Esophagus squamous epithelium (tissue), 5 donors: ENCODE results near the gene LY6G6D. TPM values are rescaled to one million over a fixed set of nuclear protein-coding genes. Genes with fewer than 3 reads are reported as not detected.

Source experiments
- DNase-seq: peaks from one replicate; lab custom pipeline; 2025; lab: John Stamatoyannopoulos, UW
- H3K27ac ChIP-seq, 4 donors: fragments of 200-600 bp; sonication (generic); one replicate each; pipeline ENCODE4 v1.5.1; 2016 to 2019; ENCODE audit warnings: mild to moderate bottlenecking in 1 of 4
- H3K27me3 ChIP-seq, 4 donors: fragments of 200-600 bp; sonication (generic); 1 replicate in 3 of 4; 2 replicates in 1 of 4; pipeline versions ENCODE4 v1.5.1 to v1.6.0; 2017 to 2021; ENCODE audit warnings: antibody characterized with exemption in 1 of 4
- H3K36me3 ChIP-seq, 3 donors: fragments of 200-600 bp; sonication (generic); one replicate each; pipeline ENCODE4 v1.5.1; 2016 to 2019
- H3K4me1 ChIP-seq, 3 donors: fragments of 200-600 bp; sonication (generic); one replicate each; pipeline ENCODE4 v1.5.1; 2017 to 2019
- H3K4me3 ChIP-seq, 4 donors: fragments of 200-600 bp; sonication (generic); 1 replicate in 3 of 4; 2 replicates in 1 of 4; pipeline ENCODE4 v1.5.1; 2016 to 2019; ENCODE audit warnings: mild to moderate bottlenecking in 2 of 4, moderate library complexity in 1 of 4
- H3K9me3 ChIP-seq, 3 donors: fragments of 200-600 bp; sonication (generic); one replicate each; pipeline ENCODE4 v1.5.1; 2016 to 2019
- CTCF ChIP-seq, 6 experiments: fragments of 450-650 bp in 4 of 6; fragments of 200-600 bp in 2 of 6; sonication (generic) in 2 of 6; IDR thresholded peaks; one replicate each; pipeline ENCODE4 v1.5.1; 2016 to 2019; ENCODE audit warnings: antibody characterized with exemption in 6 of 6, mild to moderate bottlenecking in 4 of 6, moderate library complexity in 4 of 6
- POLR2A ChIP-seq, 4 donors: fragments of 450-650 bp; IDR thresholded peaks; one replicate each; pipeline ENCODE4 v1.6.1; 2017; ENCODE audit warnings: antibody characterized with exemption in 4 of 4, mild to moderate bottlenecking in 4 of 4, moderate library complexity in 3 of 4
- WGBS, 2 donors: methylation state at CpG; one replicate each; pipeline ENCODE4 v1.1.5; 2018; 5-methylcytosine and 5-hydroxymethylcytosine counted together
- intact Hi-C: fragments of 100-400 bp; cut with DNase I; formaldehyde crosslinking; loops from one replicate; pipeline ENCODE4 v1.15.0; 2022
- total RNA-seq, 4 donors: library from RNA; depleted of rRNA; stranded (reverse); fragments of >200 nt; gene quantifications; one replicate each; pipeline ENCODE4 v1.1.0, GENCODE V29; 2016
- donor health status: DM: yes; HTN: yes; CAD: no.

The LY6G6D gene
- total RNA-seq, 4 donors from 2014 or later = not detected

- H3K4me1 ChIP-seq = no peaks in the 10 kb centered on the region
- no peak for TF ChIP-seq POLR2A (IDR thresholded peaks at IDR 0.05)
- no peak for TF ChIP-seq CTCF (IDR thresholded peaks at IDR 0.05)
- no peaks in the 10 kb centered on the region for H3K27me3 ChIP-seq
- H3K9me3 ChIP-seq = no peaks in the 10 kb centered on the region
- peaks cover 0 to 11% (median 0%) of the 10 kb centered on the region in 3 donors for H3K36me3 ChIP-seq
- no peak overlapping the region for H3K27ac ChIP-seq
- 88 to 91% methylated on average over 7 of the region's 7 CpGs for WGBS, 2 donors
- H3K4me3 ChIP-seq = no peak overlapping the region
- intact Hi-C loops = no loop called here
- DNase-seq = no peak
These were observed 35.4 kb downstream of the LY6G6D start for GRCh38 chr6:31750411-31751022.

DNA sequence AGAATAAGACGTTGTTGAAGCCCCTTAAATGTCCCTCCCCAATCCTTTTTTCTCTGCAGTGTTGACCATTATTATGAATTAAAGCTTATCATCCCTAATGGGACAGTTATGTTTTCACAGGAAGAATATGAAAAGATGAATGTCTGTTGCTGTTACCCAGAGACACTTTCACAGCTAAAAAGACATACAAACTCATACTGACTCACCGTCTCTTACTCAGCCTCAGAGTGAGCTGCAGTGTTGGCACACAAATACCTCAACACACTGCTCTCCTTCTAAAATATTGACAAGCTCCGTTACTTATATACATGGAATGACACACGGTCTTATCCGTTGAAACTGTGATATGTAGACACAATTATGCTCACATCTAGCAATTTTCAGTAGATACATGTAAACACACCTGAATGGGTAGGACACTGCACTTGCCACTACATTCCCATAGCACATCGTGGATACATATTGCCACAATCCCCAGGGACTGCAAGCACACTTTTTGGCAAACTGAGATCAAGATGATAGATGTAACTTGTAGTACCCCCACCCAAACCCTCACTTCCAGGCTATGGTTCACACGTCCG lies 37.7 kb downstream of the LY6G6D start:
- intact Hi-C loops = no loop called here
- 57 to 83% methylated on average over 8 of the region's 8 CpGs for WGBS, 2 donors

DNA sequence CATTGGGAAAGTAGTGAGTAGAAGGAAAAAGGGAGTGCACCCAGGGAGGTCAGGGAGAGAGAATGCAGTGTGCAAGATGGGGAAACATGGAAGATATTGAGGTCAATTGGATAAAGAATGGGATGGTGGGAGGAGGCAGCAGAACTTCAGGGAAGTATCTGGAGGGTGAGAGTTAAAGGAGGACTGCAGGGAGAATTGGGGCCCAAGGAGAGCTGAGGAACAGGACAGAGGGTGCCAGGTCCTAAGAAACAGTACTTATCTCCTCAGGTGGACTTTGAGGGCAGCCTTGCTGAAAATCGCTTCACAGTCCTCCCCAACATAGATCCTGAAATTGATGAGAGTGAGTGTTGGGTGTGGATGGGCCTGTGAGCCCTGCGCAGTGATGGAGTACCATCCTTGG lies 43.1 kb downstream of the LY6G6D start:
- intact Hi-C loops = no loop called here
- Histone ChIP-seq H3K4me3 (no peak overlapping the region), H3K27ac (no peak overlapping the region), H3K4me1 (peaks cover 0 to 4% (median under 1%) of the 10 kb centered on the region in 3 donors), H3K36me3 (peaks cover 0 to 22% (median 0%) of the 10 kb centered on the region in 3 donors), H3K9me3 (no peaks in the 10 kb centered on the region), H3K27me3 (no peaks in the 10 kb centered on the region)
- no peak for TF ChIP-seq CTCF (IDR thresholded peaks at IDR 0.05)
- TF ChIP-seq POLR2A (IDR thresholded peaks at IDR 0.05) = no peak
- DNase-seq = no peak
- WGBS, 2 donors = 100% methylated on average over 2 of the region's 2 CpGs

More for the DNA sequence above, 37.7 kb downstream of the LY6G6D start:
- peaks cover 0 to under 1% (median 0%) of the 10 kb centered on the region in 3 donors for H3K36me3 ChIP-seq
- no peaks in the 10 kb centered on the region for H3K9me3 ChIP-seq
- H3K27ac ChIP-seq = no peak overlapping the region
- no peaks in the 10 kb centered on the region for H3K27me3 ChIP-seq
- no peak overlapping the region for H3K4me3 ChIP-seq
- no peak for DNase-seq
- TF ChIP-seq CTCF (IDR thresholded peaks at IDR 0.05) = no peak
- no peak for TF ChIP-seq POLR2A (IDR thresholded peaks at IDR 0.05)
- no peaks in the 10 kb centered on the region for H3K4me1 ChIP-seq

GRCh38 chr6:31760790-31761189 lies 45.6 kb downstream of the LY6G6D start:
- Histone ChIP-seq H3K27ac (no peak overlapping the region), H3K4me3 (no peak overlapping the region), H3K27me3 (no peaks in the 10 kb centered on the region), H3K9me3 (no peaks in the 10 kb centered on the region), H3K36me3 (peaks cover 0 to 22% (median 0%) of the 10 kb centered on the region in 3 donors), H3K4me1 (peaks cover 0 to 20% (median 3%) of the 10 kb centered on the region in 3 donors)
- intact Hi-C loops = no loop called here
- TF ChIP-seq CTCF (IDR thresholded peaks at IDR 0.05) (no peak), POLR2A (IDR thresholded peaks at IDR 0.05) (no peak)
- WGBS, 2 donors = 93 to 96% methylated on average over 3 to 5 of the region's 5 CpGs
- DNase-seq = no peak

DNA sequence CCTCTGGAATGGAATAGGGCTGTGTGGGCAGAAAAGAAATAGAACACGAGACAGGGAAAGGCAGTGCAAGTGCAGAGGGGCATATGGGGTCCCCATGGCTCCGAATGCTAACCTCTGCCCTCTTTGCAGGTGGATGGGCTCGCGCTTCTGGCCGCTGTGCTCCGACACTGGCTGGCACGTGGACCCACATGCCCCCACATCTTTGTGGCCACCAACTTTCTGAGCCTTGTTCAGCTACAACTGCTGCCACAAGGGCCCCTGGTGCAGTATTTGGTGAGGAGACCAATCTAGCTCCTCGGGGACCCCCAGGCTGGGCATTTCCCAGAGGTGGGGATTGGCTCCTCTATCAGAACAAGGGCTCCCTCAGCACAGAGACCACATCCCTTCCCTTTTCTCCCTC lies 46.2 kb downstream of the LY6G6D start:
- peaks cover 0 to 22% (median 0%) of the 10 kb centered on the region in 3 donors for H3K36me3 ChIP-seq
- intact Hi-C loops = no loop called here
- DNase-seq = no peak
- H3K4me1 ChIP-seq = peaks cover 0 to 25% (median 3%) of the 10 kb centered on the region in 3 donors
- no peak overlapping the region for H3K27ac ChIP-seq
- 92 to 96% methylated on average over 7 to 8 of the region's 8 CpGs for WGBS, 2 donors
- H3K4me3 ChIP-seq = no peak overlapping the region
- no peaks in the 10 kb centered on the region for H3K9me3 ChIP-seq
- H3K27me3 ChIP-seq = no peaks in the 10 kb centered on the region
- TF ChIP-seq POLR2A (IDR thresholded peaks at IDR 0.05) (no peak), CTCF (IDR thresholded peaks at IDR 0.05) (no peak)
